NB4 (cell line): ENCODE data around the gene PRKD2.

Experiments used
- CTCF ChIP-seq: IDR thresholded peaks from one replicate; pipeline ENCODE4 v1.5.1; 2012; ENCODE audit warnings: low read depth, low read length
- MYC ChIP-seq: IDR thresholded peaks from 2 replicates; pipeline ENCODE4 v1.6.1; 2011; ENCODE audit warnings: low read depth, low read length
- POLR2A ChIP-seq: IDR thresholded peaks from 2 replicates; pipeline ENCODE4 v1.6.1; 2011; ENCODE audit warnings: mild to moderate bottlenecking; ENCODE audit not compliant: insufficient read length; ENCODE audit errors: extremely low read depth

- no peak for TF ChIP-seq MYC
- no peak for TF ChIP-seq CTCF
- no peak for TF ChIP-seq POLR2A
Observed at GRCh38 chr19:46730595-46730994, 13.7 kb upstream of the PRKD2 start.
